Activated CD4-positive, alpha-beta T cell treated with anti-CD3 and anti-CD28 coated beads, Interleukin-2, amount 10 ng/mL, durations not matched to agents 24 days and 14 days (primary cell): Measurements from ENCODE around the gene CD47. TPM values are rescaled to one million over a fixed set of nuclear protein-coding genes. Genes with fewer than 3 reads are reported as not detected.

Experiments
- DNase-seq: peaks from one replicate; pipeline ENCODE4 v3.0.0; 2022
- H3K27ac Mint-ChIP-seq: one replicate; pipeline ENCODE4 v1.8.0; 2022; ENCODE audit warnings: mild to moderate bottlenecking, mixed read lengths
- H3K27me3 Mint-ChIP-seq: one replicate; pipeline ENCODE4 v1.8.0; 2022; ENCODE audit warnings: mixed read lengths
- H3K36me3 Mint-ChIP-seq: one replicate; pipeline ENCODE4 v1.8.0; 2022; ENCODE audit warnings: low read depth, mild to moderate bottlenecking, mixed read lengths
- H3K4me1 Mint-ChIP-seq: one replicate; pipeline ENCODE4 v1.8.0; 2021; ENCODE audit warnings: mixed read lengths
- H3K4me3 Mint-ChIP-seq: one replicate; pipeline ENCODE4 v1.8.0; 2022; ENCODE audit warnings: mild to moderate bottlenecking, moderate library complexity, mixed read lengths
- H3K9me3 Mint-ChIP-seq: one replicate; pipeline ENCODE4 v1.8.0; 2021; ENCODE audit warnings: mixed read lengths
- intact Hi-C: fragments of 100-400 bp; cut with micrococcal nuclease; formaldehyde crosslinking; loops from one replicate; pipeline ENCODE4 v1.15.1; 2023
- total RNA-seq: library from RNA; stranded (reverse); gene quantifications from 2 replicates; pipeline ENCODE4 v1.2.3, GENCODE V29; 2022

Gene CD47
- total RNA-seq, 1 donor from 2014 or later = 104 TPM

GRCh38 chr3:108004647-108005046, 86.2 kb downstream of the CD47 start:
- Mint-ChIP-seq H3K27me3 (peaks cover 14% of the 10 kb centered on the region), H3K4me3 (no peak overlapping the region), H3K27ac (no peak overlapping the region), H3K9me3 (no peaks in the 10 kb centered on the region), H3K36me3 (no peaks in the 10 kb centered on the region), H3K4me1 (peaks cover 2% of the 10 kb centered on the region)
- intact Hi-C loops = no loop called here
- no peak for DNase-seq

- no peak overlapping the region for H3K27ac Mint-ChIP-seq
- intact Hi-C loops = no loop called here
- H3K36me3 Mint-ChIP-seq = no peaks in the 10 kb centered on the region
- no peaks in the 10 kb centered on the region for H3K9me3 Mint-ChIP-seq
- DNase-seq = no peak
- peaks cover 7% of the 10 kb centered on the region for H3K27me3 Mint-ChIP-seq
- peaks cover 2% of the 10 kb centered on the region for H3K4me1 Mint-ChIP-seq
- no peak overlapping the region for H3K4me3 Mint-ChIP-seq
Measured at GRCh38 chr3:108001457-108001856, 89.4 kb downstream of the CD47 start.

- Mint-ChIP-seq H3K36me3 (no peaks in the 10 kb centered on the region), H3K9me3 (peaks cover 3% of the 10 kb centered on the region), H3K4me1 (no peaks in the 10 kb centered on the region), H3K27me3 (peaks cover 3% of the 10 kb centered on the region), H3K27ac (no peak overlapping the region), H3K4me3 (no peak overlapping the region)
- intact Hi-C loops = no loop called here
- no peak for DNase-seq
Measured at GRCh38 chr3:107999215-107999775, 91.5 kb downstream of the CD47 start.

- Mint-ChIP-seq H3K36me3 (no peaks in the 10 kb centered on the region), H3K4me3 (no peak overlapping the region), H3K4me1 (no peaks in the 10 kb centered on the region), H3K27ac (no peak overlapping the region), H3K9me3 (peaks cover 9% of the 10 kb centered on the region), H3K27me3 (peaks cover 5% of the 10 kb centered on the region)
- DNase-seq = no peak
- intact Hi-C loops = no loop called here
Measured at GRCh38 chr3:107997671-107998070, 93.2 kb downstream of the CD47 start.

- peaks cover 5% of the 10 kb centered on the region for H3K27me3 Mint-ChIP-seq
- no peak for DNase-seq
- peaks cover 9% of the 10 kb centered on the region for H3K9me3 Mint-ChIP-seq
- H3K27ac Mint-ChIP-seq = no peak overlapping the region
- intact Hi-C loops = no loop called here
- H3K4me1 Mint-ChIP-seq = no peaks in the 10 kb centered on the region
- no peak overlapping the region for H3K4me3 Mint-ChIP-seq
- no peaks in the 10 kb centered on the region for H3K36me3 Mint-ChIP-seq
Measured at GRCh38 chr3:107995823-107996222, 95.0 kb downstream of the CD47 start.

- peaks cover 9% of the 10 kb centered on the region for H3K9me3 Mint-ChIP-seq
- H3K4me1 Mint-ChIP-seq = no peaks in the 10 kb centered on the region
- DNase-seq = no peak
- peaks cover 5% of the 10 kb centered on the region for H3K27me3 Mint-ChIP-seq
- H3K36me3 Mint-ChIP-seq = no peaks in the 10 kb centered on the region
- H3K4me3 Mint-ChIP-seq = no peak overlapping the region
- intact Hi-C loops = no loop called here
- no peak overlapping the region for H3K27ac Mint-ChIP-seq
Measured at GRCh38 chr3:107994956-107995715, 95.7 kb downstream of the CD47 start.

GRCh38 chr3:107994181-107994580, 96.7 kb downstream of the CD47 start:
- peaks cover 5% of the 10 kb centered on the region for H3K27me3 Mint-ChIP-seq
- H3K9me3 Mint-ChIP-seq = peaks cover 9% of the 10 kb centered on the region
- DNase-seq = no peak
- no peaks in the 10 kb centered on the region for H3K4me1 Mint-ChIP-seq
- H3K4me3 Mint-ChIP-seq = no peak overlapping the region
- H3K36me3 Mint-ChIP-seq = no peaks in the 10 kb centered on the region
- intact Hi-C loops = no loop called here
- no peak overlapping the region for H3K27ac Mint-ChIP-seq

GRCh38 chr3:107993771-107994170, 97.1 kb downstream of the CD47 start:
- intact Hi-C loops = no loop called here
- Mint-ChIP-seq H3K4me1 (no peaks in the 10 kb centered on the region), H3K9me3 (peaks cover 9% of the 10 kb centered on the region), H3K4me3 (no peak overlapping the region), H3K27ac (no peak overlapping the region), H3K27me3 (peaks cover 5% of the 10 kb centered on the region), H3K36me3 (no peaks in the 10 kb centered on the region)
- no peak for DNase-seq

Other genes with a start within 250 kb of the CD47 start
- 25.2 and 26.6 TPM in 2 replicates for gene IFT57, start 131.4 kb upstream of the CD47 start, total RNA-seq
- 2.0 and 2.2 TPM in 2 replicates for gene HHLA2, start 205.5 kb upstream of the CD47 start, total RNA-seq